Right cardiac atrium (tissue), 5 donors: ENCODE results near the gene SMAP2. TPM values are rescaled to one million over a fixed set of nuclear protein-coding genes. Genes with fewer than 3 reads are reported as not detected.

ENCODE experiments used
- ATAC-seq, 2 donors: fragments of 200-7000 bp; cut with Tn5 transposase; one replicate each; pipeline versions ENCODE4 v1.8.0 to v1.9.1; 2020; ENCODE audit warnings: moderate library complexity in 2 of 2, mild to moderate bottlenecking in 1 of 2
- DNase-seq, 3 donors: peaks; one replicate each; pipeline ENCODE4 v3.0.0-alpha.2; 2020
- H3K27ac ChIP-seq: one replicate; pipeline ENCODE4 v1.5.1; 2013; ENCODE audit warnings: mild to moderate bottlenecking, low read length, control low read depth, moderate library complexity
- H3K27me3 ChIP-seq: one replicate; pipeline ENCODE4 v1.6.1; 2013; ENCODE audit not compliant: control insufficient read depth, insufficient read depth
- H3K4me1 ChIP-seq: one replicate; pipeline ENCODE4 v1.6.1; 2013; ENCODE audit warnings: low read length; ENCODE audit not compliant: control insufficient read depth, insufficient read depth
- H3K4me3 ChIP-seq: one replicate; pipeline ENCODE4 v1.5.1; 2013; ENCODE audit warnings: low read length, control low read depth
- H3K9me3 ChIP-seq: one replicate; pipeline ENCODE4 v1.6.1; 2013; ENCODE audit warnings: low read length; ENCODE audit not compliant: control insufficient read depth
- WGBS: extraction: QIAGEN DNeasy Blood & Tissue Kit; methylation state at CpG from one replicate; pipeline ENCODE4 v1.1.7; 2013; 5-methylcytosine and 5-hydroxymethylcytosine counted together
- intact Hi-C, 4 donors: fragments of 100-400 bp; cut with DNase I; formaldehyde crosslinking; loops; one replicate each; pipeline versions ENCODE4 v1.11.0 to v1.14.0; 2022 to 2023
- polyA plus RNA-seq: library from polyadenylated mRNA; stranded (reverse); fragments of 200-250 nt; gene quantifications from one replicate; pipeline ENCODE4 v1.2.3, GENCODE V29; 2013
- total RNA-seq, 4 donors: library from RNA; stranded (reverse); fragmentation: NEBNext Ultra II Directional; extraction: Animal tissue kit (Norgen Biotek cat#: 25700); gene quantifications; one replicate each; pipeline ENCODE4 v1.2.1, GENCODE V29; 2021
- donor health status: healthy with polysubstance abuse.
- donor health status: DM: no; HTN: yes; CAD: no.
- donor health status: DM: no; HTN: no; CAD: no.
- donor health status: DM: no; HTN: yes; CAD: no; lungs with severe emphysema.
- donor health status: DM: yes; HTN: yes; CAD: no.

The SMAP2 gene
- total and polyA plus RNA-seq, 5 donors = 10.9 to 23.1 (median 17.1) TPM

DNA sequence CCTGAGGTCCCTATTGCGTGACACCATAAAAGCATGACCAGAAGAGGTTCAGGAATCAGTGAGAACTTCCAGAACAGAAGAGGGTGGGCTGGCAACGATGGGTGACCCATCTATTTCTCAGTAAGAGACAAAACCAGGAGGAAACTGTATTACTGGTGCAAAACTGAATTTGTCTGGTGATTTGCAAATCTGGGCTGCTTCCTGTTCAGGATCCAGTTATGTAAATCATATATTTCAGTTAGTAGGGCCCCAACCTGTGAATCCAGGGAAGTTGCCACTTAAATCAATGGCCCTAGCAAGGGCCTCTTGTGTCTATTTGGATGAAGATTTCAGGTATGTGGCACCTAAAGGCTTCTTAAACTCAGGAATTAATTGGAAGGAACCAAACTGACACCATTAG lies 23.1 kb upstream of the SMAP2 start:
- DNase-seq (no peak), ATAC-seq (no peak)
- 80% methylated on average over 2 of the region's 2 CpGs for WGBS
- H3K4me1 ChIP-seq = no peaks in the 10 kb centered on the region
- no peak overlapping the region for H3K27ac ChIP-seq
- no peaks in the 10 kb centered on the region for H3K27me3 ChIP-seq
- H3K9me3 ChIP-seq = no peaks in the 10 kb centered on the region
- intact Hi-C loops = no loop called here
- H3K4me3 ChIP-seq = no peak overlapping the region

DNA sequence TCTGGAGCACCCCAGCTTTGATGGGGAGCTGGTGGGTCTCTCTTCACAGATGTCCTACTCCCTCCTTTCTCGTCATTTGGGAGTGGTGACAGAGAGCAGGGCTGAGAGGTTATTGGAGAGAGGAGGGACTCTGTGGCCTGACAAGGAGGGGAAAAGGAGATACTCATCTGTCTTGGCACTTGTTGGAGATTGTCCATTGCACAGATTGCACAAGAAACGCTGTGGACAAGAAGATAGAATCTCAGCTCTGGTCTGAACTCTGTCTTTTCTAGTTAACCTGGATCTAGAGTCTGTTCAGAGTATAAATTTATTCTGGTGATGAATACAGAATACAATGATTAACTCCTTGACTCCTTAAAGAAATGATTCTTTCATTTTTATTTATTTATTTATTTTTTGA lies 22.4 kb upstream of the SMAP2 start:
- Histone ChIP-seq H3K4me1 (no peaks in the 10 kb centered on the region), H3K9me3 (no peaks in the 10 kb centered on the region), H3K27ac (no peak overlapping the region), H3K27me3 (no peaks in the 10 kb centered on the region), H3K4me3 (no peak overlapping the region)
- DNase-seq (no peak), ATAC-seq (no peak)
- intact Hi-C loops = no loop called here
- 75% methylated on average over 2 of the region's 2 CpGs for WGBS

DNA sequence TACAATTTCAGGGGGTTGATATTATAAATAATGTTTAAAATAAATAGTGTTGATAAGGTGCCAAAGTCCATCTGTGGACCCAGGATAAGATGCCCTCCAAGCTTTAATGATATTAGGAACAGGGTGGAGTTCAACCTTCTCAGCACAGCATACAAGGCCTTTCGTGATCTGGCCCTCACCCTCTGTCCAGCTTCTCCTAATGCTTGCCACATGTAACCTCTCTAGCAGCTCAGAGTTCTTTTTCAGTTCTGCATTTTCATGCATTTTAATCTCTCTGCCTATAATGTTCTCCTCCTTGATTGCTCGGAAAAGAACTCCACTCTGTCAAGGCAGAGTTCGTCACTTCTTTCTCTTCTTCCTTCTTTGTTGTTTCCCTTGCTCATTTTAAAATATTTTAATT lies 21.4 kb upstream of the SMAP2 start:
- no peaks in the 10 kb centered on the region for H3K4me1 ChIP-seq
- no peaks in the 10 kb centered on the region for H3K9me3 ChIP-seq
- no peaks in the 10 kb centered on the region for H3K27me3 ChIP-seq
- intact Hi-C loops = no loop called here
- ATAC-seq (peak in 1 of 2 donors; percentile 36), DNase-seq (no peak)
- H3K27ac ChIP-seq = no peak overlapping the region
- 81% methylated on average over 3 of the region's 3 CpGs for WGBS
- H3K4me3 ChIP-seq = no peak overlapping the region

DNA sequence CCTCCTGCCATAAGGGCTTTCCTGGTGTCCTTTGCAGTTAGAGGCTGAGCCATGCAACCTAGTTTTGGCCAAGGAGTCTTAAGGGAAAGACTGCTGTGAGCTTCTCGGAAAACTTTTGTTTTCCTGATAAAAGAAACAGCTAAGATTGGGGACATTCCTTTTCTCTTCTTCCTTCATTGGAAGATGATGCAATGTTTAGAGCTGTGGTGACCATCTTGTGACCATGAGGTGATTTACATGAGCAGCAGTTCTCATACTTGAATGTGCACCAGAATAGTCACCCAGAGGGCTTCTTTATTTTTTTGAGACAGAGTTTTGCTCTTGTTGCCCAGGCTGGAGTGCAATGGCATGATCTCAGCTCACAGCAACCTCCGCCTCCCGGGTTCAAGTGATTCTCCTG lies 20.4 kb upstream of the SMAP2 start:
- Histone ChIP-seq H3K27me3 (no peaks in the 10 kb centered on the region), H3K4me3 (no peak overlapping the region), H3K4me1 (no peaks in the 10 kb centered on the region), H3K9me3 (no peaks in the 10 kb centered on the region), H3K27ac (no peak overlapping the region)
- DNase-seq (no peak), ATAC-seq (no peak)
- 91% methylated on average over 3 of the region's 3 CpGs for WGBS
- intact Hi-C loops = no loop called here

DNA sequence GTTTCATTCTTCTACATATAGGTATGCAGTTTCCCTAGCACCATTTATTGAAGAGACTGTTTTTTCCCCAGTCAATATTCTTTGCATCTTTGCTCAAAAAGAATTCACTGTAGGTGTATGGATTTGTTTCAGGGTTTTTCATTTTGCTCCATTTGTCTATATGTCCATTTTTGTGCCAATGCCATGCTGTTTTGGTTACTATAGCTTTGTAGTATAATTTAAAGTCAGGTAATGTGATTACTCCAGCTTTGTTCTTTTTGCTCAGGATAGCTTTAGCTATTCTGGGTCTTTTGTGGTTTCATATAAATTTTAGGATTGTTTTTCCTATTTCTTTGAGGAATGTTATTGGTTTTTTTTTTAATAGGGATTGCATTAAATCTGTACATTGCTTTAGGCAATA lies 15.9 kb upstream of the SMAP2 start:
- ATAC-seq (no peak), DNase-seq (no peak)
- Histone ChIP-seq H3K27me3 (no peaks in the 10 kb centered on the region), H3K9me3 (no peaks in the 10 kb centered on the region), H3K4me1 (no peaks in the 10 kb centered on the region), H3K27ac (no peak overlapping the region), H3K4me3 (no peak overlapping the region)
- intact Hi-C loops = no loop called here

DNA sequence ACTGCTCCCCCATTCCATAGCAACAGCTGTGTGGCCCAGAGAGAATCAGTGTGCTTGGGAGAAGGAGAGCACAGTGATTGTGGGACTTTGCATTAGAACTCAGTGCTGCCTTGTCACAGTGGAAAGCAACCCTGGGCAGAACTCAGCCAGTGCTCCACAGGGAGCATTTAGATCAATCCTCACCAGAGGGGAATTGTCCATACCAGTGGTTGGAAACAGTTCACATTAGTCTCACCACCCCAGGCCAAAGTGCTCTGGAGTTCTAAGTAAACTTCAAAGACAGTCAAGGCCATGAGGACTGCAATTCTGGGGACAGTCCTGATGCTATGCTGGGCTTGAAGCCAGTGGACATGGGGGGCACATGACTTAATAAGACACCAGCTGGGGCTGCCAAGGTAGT lies 12.9 kb upstream of the SMAP2 start:
- DNase-seq = no peak
- Histone ChIP-seq H3K27me3 (no peaks in the 10 kb centered on the region), H3K9me3 (no peaks in the 10 kb centered on the region), H3K27ac (no peak overlapping the region), H3K4me3 (no peak overlapping the region), H3K4me1 (no peaks in the 10 kb centered on the region)
- ATAC-seq = no peak
- intact Hi-C loops = no loop called here

DNA sequence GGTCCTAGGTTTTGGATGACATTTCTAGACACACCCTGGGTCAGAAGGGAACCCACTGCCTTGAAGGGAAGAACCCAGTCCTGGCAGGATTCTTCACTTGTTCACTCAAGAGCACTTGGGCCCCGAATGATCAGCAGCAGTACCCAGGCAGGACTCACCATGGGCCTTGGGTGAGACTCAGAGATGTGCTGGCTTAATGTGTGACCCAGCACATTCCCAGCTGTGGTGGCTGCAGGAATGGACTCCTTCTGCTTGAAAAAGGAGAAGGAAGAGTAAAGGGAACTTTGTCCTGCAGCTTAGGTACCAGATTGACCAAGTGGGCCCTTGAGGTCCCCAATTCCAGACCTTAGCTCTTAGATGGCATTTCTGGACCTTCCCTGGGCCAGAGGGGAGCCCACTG lies 12.3 kb upstream of the SMAP2 start:
- no peak for DNase-seq
- Histone ChIP-seq H3K4me1 (no peaks in the 10 kb centered on the region), H3K27me3 (no peaks in the 10 kb centered on the region), H3K9me3 (no peaks in the 10 kb centered on the region), H3K4me3 (no peak overlapping the region), H3K27ac (no peak overlapping the region)
- intact Hi-C loops = no loop called here
- no peak for ATAC-seq
- WGBS = 94% methylated on average over 1 of the region's 1 CpG

DNA sequence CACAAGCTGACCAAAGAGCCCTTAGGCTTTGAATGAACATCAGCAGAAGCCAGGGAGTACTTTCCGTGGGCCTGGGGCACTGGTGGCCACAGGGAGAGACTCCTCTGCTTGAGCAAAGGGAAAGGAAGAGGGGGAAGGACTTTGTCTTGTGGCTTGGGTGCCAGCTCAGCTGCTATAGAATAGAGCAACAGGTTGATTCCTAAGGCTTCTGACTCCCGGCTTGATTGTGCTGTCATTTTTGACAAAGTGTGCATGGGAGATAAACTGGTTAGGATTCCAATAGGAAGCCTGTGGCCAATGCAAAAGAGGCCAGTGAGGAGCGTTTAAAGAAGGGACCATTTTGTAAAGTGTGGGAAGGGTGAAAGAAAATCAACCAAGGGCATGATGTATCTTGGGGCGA lies 11.9 kb upstream of the SMAP2 start:
- intact Hi-C loops = no loop called here
- no peaks in the 10 kb centered on the region for H3K27me3 ChIP-seq
- no peak overlapping the region for H3K4me3 ChIP-seq
- no peak overlapping the region for H3K27ac ChIP-seq
- no peak for DNase-seq
- no peak for ATAC-seq
- no peaks in the 10 kb centered on the region for H3K4me1 ChIP-seq
- H3K9me3 ChIP-seq = no peaks in the 10 kb centered on the region
- 87% methylated on average over 4 of the region's 4 CpGs for WGBS

DNA sequence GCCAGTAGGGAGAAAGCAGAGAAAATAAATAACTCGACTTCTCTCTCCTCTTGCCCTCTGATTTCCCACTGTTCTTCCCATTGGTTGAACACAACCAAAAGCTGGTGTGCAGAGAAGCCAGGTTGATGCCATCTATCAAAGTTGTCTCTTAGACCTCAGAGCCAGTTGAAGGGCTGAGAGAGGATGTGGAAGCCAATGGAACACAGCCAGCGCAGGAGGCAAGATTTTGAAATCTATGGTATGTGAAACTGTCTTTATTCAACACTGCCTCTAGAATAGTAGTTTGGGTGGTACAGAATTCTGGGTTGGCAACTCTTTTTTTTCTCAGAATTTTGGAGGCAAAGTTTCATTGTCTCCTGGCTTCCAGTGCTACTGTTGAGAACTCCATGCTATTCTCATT lies 11.3 kb upstream of the SMAP2 start:
- Histone ChIP-seq H3K27ac (no peak overlapping the region), H3K9me3 (no peaks in the 10 kb centered on the region), H3K4me1 (no peaks in the 10 kb centered on the region), H3K27me3 (no peaks in the 10 kb centered on the region), H3K4me3 (no peak overlapping the region)
- DNase-seq (no peak), ATAC-seq (no peak)
- intact Hi-C loops = no loop called here
- WGBS = 84% methylated on average over 2 of the region's 2 CpGs

DNA sequence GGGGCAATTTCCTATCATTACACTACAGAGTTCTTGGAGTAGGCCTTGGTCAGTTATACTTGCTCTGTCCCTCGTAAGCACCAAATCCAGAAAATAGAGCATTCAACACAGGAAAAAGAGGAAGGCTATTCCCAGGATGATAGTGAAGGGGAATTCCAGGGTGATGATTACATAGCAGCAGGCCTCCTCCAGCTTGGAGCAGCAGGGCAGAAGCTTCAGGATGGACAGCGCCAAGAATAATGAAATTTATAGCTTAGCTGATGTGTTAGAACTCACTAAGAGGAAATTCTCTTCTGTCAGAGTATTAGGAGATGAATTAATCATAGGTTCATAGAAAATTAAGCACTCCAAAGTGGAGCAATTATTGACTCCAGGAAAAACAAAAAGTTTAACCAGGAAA lies 10.8 kb upstream of the SMAP2 start:
- Histone ChIP-seq H3K4me1 (no peaks in the 10 kb centered on the region), H3K27ac (no peak overlapping the region), H3K27me3 (no peaks in the 10 kb centered on the region), H3K9me3 (no peaks in the 10 kb centered on the region), H3K4me3 (no peak overlapping the region)
- 39% methylated on average over 2 of the region's 2 CpGs for WGBS
- ATAC-seq (no peak), DNase-seq (no peak)
- intact Hi-C loops = no loop called here

DNA sequence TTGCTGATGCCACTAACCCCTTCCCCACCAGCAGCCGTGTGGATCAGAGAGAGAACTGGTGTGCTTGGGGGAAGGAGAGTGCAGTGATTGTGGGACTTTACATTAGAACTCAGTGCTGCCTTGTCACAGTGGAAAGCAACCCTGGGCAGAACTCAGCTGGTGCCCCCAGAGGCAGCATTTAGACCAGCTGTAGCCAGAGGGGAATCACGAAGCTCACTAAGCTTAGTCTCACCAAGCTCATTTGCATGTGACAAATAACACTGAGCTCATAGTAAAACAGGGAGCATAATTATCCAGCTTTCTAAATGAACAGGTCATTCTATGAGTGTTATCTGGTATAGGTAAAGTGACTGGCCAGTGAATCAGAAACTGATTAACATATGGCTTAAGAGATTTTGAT lies 9.8 kb upstream of the SMAP2 start:
- intact Hi-C loops = no loop called here
- no peaks in the 10 kb centered on the region for H3K4me1 ChIP-seq
- 44% methylated on average over 2 of the region's 2 CpGs for WGBS
- H3K27me3 ChIP-seq = no peaks in the 10 kb centered on the region
- H3K27ac ChIP-seq = no peak overlapping the region
- H3K9me3 ChIP-seq = no peaks in the 10 kb centered on the region
- no peak for DNase-seq
- no peak overlapping the region for H3K4me3 ChIP-seq
- ATAC-seq = no peak

DNA sequence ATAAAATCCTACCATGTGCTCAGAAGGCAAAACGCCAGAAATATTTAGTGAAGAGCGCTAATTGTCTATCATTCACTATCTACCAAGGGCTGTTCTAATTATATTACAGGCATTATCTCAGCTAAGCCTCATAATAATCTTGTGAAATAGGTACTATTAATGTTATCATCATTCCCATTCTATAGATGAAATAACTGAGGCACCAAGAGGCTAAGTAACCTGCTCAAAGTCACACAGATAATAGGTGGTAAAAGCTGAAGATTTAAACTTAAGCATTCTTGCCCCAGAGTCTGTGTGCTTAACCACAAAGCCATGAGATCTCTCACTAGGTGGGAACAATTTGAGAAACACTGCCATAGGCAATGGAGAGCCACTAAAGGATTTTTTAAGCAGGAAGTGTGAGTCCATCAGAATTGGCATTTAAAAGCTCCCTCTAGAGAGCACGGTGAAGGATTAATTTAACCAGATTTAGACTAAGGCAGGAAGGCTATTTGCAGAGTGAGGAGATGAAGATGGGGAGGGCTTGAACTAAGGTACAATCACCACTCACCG lies 1.7 kb upstream of the SMAP2 start:
- ATAC-seq (no peak), DNase-seq (no peak)
- Histone ChIP-seq H3K9me3 (no peaks in the 10 kb centered on the region), H3K4me3 (no peak overlapping the region), H3K27ac (no peak overlapping the region), H3K4me1 (peaks cover 2% of the 10 kb centered on the region), H3K27me3 (no peaks in the 10 kb centered on the region)
- intact Hi-C loops = no loop called here
- WGBS = 63% methylated on average over 4 of the region's 4 CpGs
